ENCODE results near the gene CENPU. TPM values are rescaled to one million over a fixed set of nuclear protein-coding genes. Genes with fewer than 3 reads are reported as not detected.
"Not testable (repeated sequence)": the region's sequence is repeated elsewhere in the genome, so short reads cannot be mapped to it uniquely, and the experiment has no call there.

CENPU gene, protein sequence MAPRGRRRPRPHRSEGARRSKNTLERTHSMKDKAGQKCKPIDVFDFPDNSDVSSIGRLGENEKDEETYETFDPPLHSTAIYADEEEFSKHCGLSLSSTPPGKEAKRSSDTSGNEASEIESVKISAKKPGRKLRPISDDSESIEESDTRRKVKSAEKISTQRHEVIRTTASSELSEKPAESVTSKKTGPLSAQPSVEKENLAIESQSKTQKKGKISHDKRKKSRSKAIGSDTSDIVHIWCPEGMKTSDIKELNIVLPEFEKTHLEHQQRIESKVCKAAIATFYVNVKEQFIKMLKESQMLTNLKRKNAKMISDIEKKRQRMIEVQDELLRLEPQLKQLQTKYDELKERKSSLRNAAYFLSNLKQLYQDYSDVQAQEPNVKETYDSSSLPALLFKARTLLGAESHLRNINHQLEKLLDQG
- polyA plus RNA-seq (2011; rRNA removed) (6.3 and 8.0 TPM in 2 replicates), polyA minus RNA-seq (2011; rRNA and poly(A)+ RNA removed) (0.69 and 3.2 TPM in 2 replicates)

DNA sequence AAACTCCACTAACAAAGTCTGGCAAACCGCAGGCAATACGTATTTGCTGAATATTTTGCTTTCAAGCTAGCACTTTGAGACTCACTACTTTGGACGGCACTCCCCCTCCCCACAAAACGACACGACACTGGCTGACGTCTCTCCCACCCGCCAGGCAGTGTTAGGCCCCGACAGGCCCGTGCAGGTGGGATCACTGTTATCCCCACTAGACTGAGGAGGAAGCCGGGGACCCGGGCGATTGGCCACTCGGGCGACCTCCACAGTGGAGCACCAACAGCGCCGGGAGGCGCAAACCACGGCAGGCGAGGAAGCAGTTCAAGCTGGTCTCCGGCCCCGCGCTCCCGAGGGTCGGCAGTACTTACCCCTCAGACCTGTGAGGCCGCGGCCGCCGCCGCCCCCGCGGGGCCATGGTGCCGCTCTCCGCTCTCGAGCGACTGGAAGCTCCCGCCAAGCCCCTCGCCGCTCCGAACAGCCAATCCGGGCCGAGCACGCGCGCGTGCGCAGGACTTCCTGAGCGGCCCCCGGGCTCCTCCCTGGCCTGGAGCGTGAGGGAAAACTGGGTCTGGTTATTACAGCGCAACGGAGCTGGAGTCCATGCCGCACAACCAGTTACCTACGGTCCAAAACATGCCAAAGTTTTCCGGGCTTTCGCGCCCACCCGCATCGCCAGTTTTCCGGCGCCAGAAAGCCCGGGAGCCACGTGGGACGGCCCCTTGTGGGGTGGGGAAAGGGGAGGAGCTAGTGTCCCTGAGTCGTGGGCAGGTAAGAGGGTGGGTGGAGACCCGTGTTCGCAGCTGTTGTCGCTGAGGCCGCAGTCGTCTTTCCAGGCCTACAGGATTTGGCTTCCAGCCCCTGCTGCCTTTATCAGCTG lies at the start of gene CENPU:
Gene CENPU, minus strand, starts transcription at position 443 of the 871 bp plus-strand sequence. Its CDS starts 34 bp downstream, at position 409.
- Histone ChIP-seq H3K4me3 (ENCODE audit: low read depth, low read length) (peak within 1 kb of the TSS; percentile 89), H3K27ac (ENCODE audit: low read depth, low read length) (peak within 1 kb of the TSS; percentile 52), H3K9me3 (ENCODE audit: control insufficient read depth, insufficient read depth, low read length) (no peaks in the 10 kb centered on the region), H3K27me3 (ENCODE audit: control insufficient read depth, insufficient read depth, low read length) (no peaks in the 10 kb centered on the region)
- TF ChIP-seq, protein P1, sequence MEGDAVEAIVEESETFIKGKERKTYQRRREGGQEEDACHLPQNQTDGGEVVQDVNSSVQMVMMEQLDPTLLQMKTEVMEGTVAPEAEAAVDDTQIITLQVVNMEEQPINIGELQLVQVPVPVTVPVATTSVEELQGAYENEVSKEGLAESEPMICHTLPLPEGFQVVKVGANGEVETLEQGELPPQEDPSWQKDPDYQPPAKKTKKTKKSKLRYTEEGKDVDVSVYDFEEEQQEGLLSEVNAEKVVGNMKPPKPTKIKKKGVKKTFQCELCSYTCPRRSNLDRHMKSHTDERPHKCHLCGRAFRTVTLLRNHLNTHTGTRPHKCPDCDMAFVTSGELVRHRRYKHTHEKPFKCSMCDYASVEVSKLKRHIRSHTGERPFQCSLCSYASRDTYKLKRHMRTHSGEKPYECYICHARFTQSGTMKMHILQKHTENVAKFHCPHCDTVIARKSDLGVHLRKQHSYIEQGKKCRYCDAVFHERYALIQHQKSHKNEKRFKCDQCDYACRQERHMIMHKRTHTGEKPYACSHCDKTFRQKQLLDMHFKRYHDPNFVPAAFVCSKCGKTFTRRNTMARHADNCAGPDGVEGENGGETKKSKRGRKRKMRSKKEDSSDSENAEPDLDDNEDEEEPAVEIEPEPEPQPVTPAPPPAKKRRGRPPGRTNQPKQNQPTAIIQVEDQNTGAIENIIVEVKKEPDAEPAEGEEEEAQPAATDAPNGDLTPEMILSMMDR (IDR thresholded peaks at IDR 0.05; ENCODE audit: low read depth, low read length) = no peak
- ChIA-PET POLR2A (interaction anchor here (0.8 to 2.2 kb wide), 8 partner anchors 12 to 259 kb away, joined by 3 to 30 read pairs (median 4); partner anchors contain the start of genes ACSL1, CASP3, IRF2 and PRIMPOL), CTCF (interaction anchor here (0.6 to 4.4 kb wide), 5 partner anchors 12 to 470 kb away, joined by 3 to 32 read pairs (median 4); no protein-coding TSS in a partner anchor)
- peak; percentile 96 for DNase-seq (ENCODE audit: low read depth, low spot score)

DNA sequence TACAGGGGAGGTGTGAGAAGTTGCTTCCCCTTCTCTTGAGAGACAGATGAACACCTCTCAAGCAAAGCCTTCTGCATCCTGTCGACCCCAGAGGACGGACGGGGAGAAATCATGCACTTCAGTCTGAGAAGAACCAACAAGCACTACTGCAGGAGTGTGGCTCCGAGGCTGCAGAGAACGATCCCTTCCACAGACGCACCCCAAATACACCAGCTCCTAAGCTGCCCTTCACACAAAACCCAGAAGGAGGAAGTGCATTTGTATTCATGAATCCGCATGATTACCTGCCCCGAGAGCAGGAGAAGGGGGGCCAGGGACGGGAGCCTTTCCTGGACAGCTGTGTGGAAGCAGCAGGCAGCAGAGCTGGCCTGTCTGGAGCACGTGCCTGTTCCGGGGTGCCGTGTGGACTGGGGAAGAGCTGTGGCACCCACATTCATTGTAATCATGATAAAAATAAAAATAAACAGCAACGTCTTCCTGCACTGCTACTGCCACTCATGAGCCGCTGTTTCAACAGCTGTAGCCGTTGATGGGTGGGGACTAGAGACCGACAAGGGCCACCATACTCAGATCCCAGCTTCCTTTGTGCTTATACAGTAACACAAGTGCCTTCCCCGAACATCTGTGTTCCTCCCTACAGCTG lies 49.0 kb upstream of the CENPU start:
- POLR2A ChIA-PET = interaction anchor here (1.4 kb wide), 1 partner anchor 10 kb away, joined by 9 read pairs; no protein-coding TSS in a partner anchor
- Histone ChIP-seq H3K27ac (ENCODE audit: low read depth, low read length) (no peak overlapping the region), H3K9me3 (ENCODE audit: control insufficient read depth, insufficient read depth, low read length) (no peaks in the 10 kb centered on the region), H3K27me3 (ENCODE audit: control insufficient read depth, insufficient read depth, low read length) (no peaks in the 10 kb centered on the region), H3K4me3 (ENCODE audit: low read depth, low read length) (no peak overlapping the region)
- DNase-seq (ENCODE audit: low read depth, low spot score) = no peak
- TF ChIP-seq, protein P1 (IDR thresholded peaks at IDR 0.05; ENCODE audit: low read depth, low read length) = no peak
- CTCF ChIA-PET = interaction anchor here (2.1 kb wide), 1 partner anchor 37 kb away, joined by 6 read pairs; no protein-coding TSS in a partner anchor

DNA sequence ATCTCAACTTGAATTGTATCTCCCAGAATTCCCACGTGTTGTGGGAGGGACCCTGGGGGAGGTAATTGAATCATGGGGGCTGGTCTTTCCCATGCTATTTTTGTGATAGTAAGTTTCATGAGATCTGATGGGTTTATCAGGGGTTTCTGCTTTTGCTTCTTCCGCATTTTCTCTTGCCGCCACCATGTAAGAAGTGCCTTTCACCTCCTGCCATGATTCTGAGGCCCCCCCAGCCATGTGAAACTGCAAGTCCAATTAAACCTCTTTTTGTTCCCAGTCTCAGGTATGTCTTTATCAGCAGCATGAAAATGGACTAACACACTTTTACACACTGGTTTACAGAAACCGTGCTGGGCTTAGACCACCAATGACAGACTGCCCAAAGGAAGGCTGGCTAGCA lies 45.3 kb upstream of the CENPU start:
- CTCF ChIA-PET = not testable (repeated sequence)

DNA sequence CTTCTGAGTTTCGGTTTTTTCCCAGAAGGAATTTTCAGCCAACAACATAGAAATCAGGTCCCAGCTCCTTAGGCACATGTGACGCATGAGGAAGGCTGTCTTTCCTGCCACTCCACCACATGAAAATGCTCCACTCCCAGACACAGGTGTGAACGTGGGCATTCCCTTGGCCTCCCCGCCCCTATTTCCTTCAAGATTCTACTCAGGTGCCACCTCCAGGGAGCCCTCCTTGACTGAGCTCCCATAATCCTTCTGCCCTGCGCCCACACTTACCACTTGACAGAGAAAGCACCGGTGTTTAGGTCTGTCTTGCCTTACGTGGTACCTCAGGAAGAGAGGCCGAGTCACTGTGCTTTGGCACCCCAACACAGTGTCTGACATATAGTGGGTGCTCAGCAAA lies 44.4 kb upstream of the CENPU start:
- no peaks in the 10 kb centered on the region for H3K9me3 ChIP-seq (ENCODE audit: control insufficient read depth, insufficient read depth, low read length)
- no peak for DNase-seq (ENCODE audit: low read depth, low spot score)
- H3K27ac ChIP-seq (ENCODE audit: low read depth, low read length) = no peak overlapping the region
- H3K27me3 ChIP-seq (ENCODE audit: control insufficient read depth, insufficient read depth, low read length) = no peaks in the 10 kb centered on the region
- CTCF ChIA-PET = no interaction called here
- TF ChIP-seq, protein P1 (IDR thresholded peaks at IDR 0.05; ENCODE audit: low read depth, low read length) = no peak
- POLR2A ChIA-PET = no interaction called here
- no peak overlapping the region for H3K4me3 ChIP-seq (ENCODE audit: low read depth, low read length)

More for the DNA sequence above, 45.3 kb upstream of the CENPU start:
- POLR2A ChIA-PET; H3K9me3 ChIP-seq (ENCODE audit: control insufficient read depth, insufficient read depth, low read length); H3K27ac ChIP-seq (ENCODE audit: low read depth, low read length); DNase-seq (ENCODE audit: low read depth, low spot score); H3K4me3 ChIP-seq (ENCODE audit: low read depth, low read length); H3K27me3 ChIP-seq (ENCODE audit: control insufficient read depth, insufficient read depth, low read length): not testable (repeated sequence)

DNA sequence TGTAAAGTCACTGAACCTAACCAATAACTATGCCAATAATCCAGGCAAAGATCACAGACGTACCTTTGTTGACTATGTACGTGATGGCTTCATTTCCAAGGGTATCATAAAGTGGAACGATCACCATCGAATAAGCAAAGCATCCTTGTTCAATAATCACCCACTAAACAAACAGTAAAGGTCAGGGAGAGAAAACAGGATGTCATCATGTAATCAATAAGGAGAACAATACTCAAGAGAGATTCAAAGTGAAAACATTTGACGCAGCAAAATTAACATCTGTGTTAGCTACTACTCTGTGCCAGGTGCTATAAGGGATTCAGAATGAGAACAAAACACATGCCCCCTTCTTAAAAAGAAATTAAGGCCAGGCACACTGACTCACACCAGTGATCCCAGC lies 42.9 kb upstream of the CENPU start:
- POLR2A ChIA-PET = no interaction called here
- DNase-seq (ENCODE audit: low read depth, low spot score) = no peak

More for the DNA sequence above, 42.9 kb upstream of the CENPU start:
- TF ChIP-seq, protein P1 (IDR thresholded peaks at IDR 0.05; ENCODE audit: low read depth, low read length) = no peak
- Histone ChIP-seq H3K27ac (ENCODE audit: low read depth, low read length) (no peak overlapping the region), H3K27me3 (ENCODE audit: control insufficient read depth, insufficient read depth, low read length) (no peaks in the 10 kb centered on the region), H3K4me3 (ENCODE audit: low read depth, low read length) (no peak overlapping the region), H3K9me3 (ENCODE audit: control insufficient read depth, insufficient read depth, low read length) (no peaks in the 10 kb centered on the region)
- CTCF ChIA-PET = no interaction called here

Measured in AG04450 (cell line).